Stimulated activated CD4-positive, alpha-beta T cell treated with anti-CD3 and anti-CD28 coated beads, TNF-alpha, amount 100 ng/mL, for 48 hours (primary cell): Measurements from ENCODE around the gene MSL3.

Experiments used
- DNase-seq, 3 donors: peaks; one replicate each; pipeline ENCODE4 v3.0.0-alpha.2; 2020; ENCODE audit warnings: low read depth in 3 of 3

MSL3 gene

GRCh38 chrX:11757719-11758399 is at the start of gene MSL3:
Gene MSL3, plus strand, starts transcription at chrX:11758237. Its CDS starts 27 bp downstream, at chrX:11758264.
- DNase-seq: peak in 1 of 3 donors; percentile 32

DNA sequence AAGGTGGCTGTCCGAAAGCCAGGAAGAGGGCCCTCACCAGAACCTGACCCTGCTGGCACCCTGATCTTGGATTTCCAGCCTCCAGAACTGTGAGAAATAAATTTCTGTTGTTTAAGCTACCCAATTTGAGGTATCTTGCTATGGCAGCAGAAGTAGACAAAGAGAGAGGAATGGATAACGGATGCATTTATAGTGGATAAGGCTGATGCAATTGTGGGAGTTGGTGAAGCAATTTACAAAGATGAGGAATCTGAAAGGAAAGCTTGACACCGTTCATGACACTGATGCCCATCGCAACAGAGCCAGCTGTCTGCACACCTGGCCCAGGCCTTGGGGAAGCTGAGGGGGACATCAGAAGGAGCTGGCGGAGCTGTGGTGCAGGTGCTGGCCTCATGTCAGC is 35.7 kb upstream of the MSL3 start:
- no peak for DNase-seq

- no peak for DNase-seq
Measured at GRCh38 chrX:11724122-11725017, 33.7 kb upstream of the MSL3 start.

DNA sequence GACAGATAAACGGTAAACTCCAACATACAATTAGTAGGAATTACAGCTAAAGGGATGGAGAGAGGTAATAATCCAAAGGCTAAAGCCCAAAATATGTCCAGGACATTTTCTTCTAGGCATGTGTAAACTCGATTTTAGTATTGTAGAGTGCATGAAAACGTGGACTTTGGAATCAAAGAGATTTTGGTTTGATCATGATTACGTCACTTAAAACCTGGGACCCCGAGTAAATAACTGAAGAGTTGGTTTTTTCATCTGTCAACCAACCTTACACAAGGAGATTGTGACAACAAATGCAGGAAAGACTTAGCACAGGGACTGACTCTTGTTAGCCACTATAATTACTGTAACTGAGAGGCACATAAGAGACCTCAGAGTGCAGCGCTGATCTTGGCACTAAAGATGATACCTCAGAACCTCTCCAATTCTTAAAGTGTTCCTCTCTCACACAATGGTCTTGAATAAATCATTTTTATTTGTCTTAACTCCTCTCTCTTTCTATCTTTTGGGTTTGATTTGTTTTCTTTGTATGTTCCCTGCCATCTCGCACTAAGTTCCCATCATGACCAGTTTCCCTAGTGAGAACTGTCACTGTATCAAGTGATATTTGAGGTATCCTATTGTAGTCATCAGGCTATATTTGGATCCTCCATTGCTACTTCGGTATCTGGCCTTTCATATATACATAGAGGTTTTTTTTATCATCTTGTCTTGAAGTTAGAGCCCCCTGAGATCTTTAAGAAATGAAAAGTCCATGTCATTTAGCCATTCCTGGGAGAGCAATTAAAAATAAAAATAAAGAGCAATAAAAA is 32.2 kb upstream of the MSL3 start:
- no peak for DNase-seq

DNA sequence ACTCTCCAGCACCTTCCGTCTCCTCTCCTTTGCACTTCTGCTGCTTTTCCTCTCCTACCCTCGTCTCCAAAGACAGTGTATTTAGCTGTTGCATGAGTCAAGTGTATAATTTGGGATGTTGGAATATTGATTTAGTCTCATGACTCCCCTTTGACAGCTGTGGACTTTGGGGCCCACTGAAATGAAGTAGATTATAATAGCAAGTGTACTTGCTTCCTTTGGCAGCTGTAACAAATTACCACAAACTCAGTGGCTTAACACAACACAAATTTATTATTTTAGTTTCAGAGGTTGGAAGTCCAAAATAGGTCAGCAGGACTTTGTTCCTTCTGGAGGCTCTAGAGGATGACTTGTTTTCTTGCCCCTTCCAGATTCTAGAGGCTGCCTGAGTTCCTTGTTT is 29.5 kb upstream of the MSL3 start:
- DNase-seq: no peak

GRCh38 chrX:11733614-11734013 is 24.4 kb upstream of the MSL3 start:
- DNase-seq: no peak

DNA sequence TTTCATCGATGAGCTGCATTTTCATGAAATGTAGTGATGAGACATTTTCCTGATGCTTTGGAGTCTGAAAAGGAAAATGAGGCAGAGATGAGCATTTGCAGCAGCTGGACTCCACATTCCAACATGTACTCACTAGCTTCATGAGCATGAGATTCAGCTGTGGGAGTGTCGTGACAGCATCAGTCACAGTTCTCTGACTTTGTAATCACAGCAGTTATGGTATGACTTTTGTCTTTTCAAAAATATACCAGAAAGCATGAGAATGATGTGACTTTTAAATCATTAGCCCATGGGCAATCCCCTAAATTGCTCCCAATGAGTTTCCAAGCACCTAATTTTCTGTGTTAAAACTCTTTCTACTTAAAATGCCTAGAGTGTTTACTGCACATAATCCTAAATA is 18.3 kb upstream of the MSL3 start:
- no peak for DNase-seq

- no peak for DNase-seq
Measured at GRCh38 chrX:11740794-11741193, 17.2 kb upstream of the MSL3 start.

DNA sequence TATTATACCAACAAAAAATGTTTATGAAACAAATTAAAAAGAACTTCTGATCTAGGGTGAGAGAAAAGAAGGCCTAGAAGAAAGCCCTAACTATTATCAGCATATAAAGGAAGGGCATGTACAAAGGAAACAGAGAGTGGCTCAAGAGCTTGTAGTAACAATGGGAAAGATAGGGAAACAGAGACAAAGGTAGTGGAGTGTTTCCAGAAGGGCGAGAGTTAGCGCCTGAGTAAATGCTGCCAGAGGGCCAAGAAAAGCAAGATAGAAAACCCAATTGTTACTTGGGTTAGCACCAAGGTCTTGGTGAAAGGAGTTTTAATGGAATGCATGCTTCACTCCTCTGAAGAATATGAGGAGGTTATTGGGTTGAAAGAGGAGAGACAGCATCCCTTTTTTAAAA is 16.5 kb upstream of the MSL3 start:
- no peak for DNase-seq

GRCh38 chrX:11745881-11746280 is 12.2 kb upstream of the MSL3 start:
- no peak for DNase-seq

- DNase-seq: no peak
Measured at GRCh38 chrX:11750046-11750445, 8.0 kb upstream of the MSL3 start.

- DNase-seq: no peak
Measured at GRCh38 chrX:11750694-11751093, 7.3 kb upstream of the MSL3 start.

GRCh38 chrX:11751261-11751660 is 6.8 kb upstream of the MSL3 start:
- DNase-seq: no peak

DNA sequence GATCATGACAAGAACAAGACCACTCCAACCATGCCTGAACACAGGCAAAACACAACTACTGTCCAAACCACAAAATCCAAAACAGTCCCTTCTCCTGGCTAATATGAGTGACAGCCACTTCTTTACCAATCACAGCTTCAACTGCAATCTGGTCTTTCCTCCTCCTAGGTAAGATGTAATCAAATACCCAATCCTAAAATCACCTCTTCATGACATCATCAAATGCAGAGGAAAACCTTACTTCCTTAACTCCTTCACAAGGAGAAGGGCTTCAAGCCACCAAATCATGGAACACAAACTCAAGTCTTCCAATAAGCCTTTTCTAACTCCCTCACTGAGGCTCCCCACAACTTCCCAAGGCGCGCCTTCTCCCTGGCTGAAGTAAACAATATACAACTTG is 4.4 kb upstream of the MSL3 start:
- DNase-seq: no peak

- DNase-seq: no peak
Measured at GRCh38 chrX:11754958-11755645, 2.9 kb upstream of the MSL3 start.

GRCh38 chrX:11755724-11756123 is 2.3 kb upstream of the MSL3 start:
- no peak for DNase-seq

DNA sequence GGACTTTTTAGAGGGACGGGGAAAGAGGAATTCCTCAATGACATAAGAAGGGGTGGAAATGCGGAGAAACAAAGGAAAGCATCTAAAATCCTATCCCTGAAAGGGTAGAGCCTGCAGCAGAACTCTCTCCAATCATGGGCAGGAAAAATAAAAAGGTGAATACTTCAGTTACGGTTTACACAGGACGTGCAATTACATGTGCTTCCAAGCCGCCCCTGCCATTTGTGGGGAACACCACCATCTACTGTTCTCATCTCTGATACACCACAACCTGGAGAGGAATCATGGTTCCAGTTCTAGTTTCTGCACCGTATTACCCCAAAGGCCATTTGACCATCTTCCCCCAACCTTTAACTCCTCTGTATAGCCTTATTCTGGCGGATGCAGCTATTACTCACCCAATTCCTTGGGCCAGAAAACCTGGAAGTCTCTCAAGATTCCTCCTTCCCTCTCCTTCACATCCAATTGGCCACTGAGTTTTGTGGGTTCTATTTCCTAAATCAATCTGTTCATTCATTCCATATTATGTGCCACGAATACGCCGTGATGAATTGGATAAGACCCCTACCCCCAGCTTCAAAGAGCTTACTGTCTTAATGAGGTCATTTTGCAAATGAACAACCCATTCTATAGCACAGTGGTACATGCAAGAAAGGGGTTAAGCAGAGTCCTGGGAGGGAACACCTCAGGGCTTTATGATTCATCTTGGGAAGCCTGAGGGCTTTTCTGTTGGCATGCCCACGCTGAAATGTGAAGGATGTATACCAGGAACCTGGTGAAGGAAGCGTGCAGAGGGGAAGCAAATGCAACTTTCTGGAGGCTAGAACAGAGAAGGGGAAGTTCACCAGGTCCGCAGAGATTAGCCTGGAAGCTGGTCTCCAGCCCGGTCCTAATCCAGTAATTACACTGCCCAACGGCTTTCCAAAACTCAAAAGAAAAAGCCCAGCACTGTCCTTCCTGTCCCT is 1.4 kb upstream of the MSL3 start:
- DNase-seq: no peak

DNA sequence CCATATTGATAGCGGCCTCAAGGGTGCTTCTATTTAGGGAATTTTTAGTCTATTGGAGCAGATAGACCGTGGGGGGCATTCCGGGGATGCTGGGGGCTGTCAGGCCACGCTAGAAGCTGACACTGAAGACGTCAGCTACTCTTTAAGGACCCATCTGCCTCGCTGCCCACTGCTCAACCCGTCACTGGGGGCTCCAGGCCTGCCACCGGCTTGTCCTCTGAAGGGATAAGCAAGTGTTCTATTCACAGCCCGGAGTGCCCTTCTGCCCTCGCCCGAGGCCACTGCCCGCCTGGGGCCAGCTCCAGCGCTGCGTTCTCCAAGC is 679 bp upstream of the MSL3 start:
- no peak for DNase-seq

DNA sequence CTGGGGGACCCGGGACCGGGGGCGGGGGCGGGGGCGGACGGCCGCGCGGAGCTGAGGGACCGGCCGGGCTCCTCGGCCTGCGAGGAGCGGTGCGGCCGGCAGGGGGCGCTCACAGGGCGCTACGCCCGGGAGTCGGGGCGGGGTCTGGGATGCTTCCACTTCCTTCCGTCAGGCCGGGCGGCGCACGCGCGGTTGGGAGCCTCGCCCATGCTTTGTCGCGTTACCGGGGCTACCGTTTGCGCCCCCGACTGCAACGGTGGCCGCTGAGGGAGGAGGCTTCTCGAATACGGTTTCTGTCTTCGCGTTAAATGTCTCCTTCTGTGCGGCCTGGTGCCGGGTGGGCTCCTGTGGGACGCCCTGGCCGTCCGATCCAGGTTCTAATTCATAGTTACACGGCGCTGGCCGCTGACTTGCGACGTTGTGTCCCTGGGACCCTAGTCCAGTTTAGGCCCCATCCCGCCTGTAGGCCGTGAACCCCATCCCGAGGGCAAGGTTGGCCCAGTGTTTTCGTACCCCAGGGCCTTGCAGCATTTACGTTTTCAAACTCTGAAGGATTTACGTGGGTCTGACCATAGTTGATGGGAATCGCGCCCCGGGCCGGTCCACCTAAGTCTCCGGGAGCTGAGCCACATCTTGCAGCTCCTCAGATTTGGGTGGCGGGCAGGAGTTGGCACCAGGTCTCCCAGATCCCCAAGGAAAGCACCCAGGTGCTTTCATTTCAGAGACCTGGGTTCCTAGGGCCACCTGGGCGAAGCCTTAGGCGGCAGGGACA is 549 bp downstream of the MSL3 start:
- DNase-seq: peak; percentile 75 to 79 (median 75)

DNA sequence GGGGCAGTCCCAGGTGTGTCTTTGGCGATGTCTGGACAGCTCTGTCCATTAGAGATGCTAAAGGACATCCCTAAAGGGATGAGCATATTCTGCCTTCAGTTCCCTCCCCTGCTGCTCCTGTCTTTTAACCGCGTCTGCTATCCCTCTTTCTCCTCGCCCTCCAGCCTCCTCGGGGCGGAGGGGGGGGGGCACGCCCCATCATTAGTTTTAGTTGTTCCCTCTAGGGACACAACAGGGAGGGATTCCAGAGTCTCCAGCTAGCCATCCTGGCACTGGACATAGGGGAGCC is 1.1 kb downstream of the MSL3 start:
- DNase-seq: no peak
